ENCODE data around the gene DIPK1C. TPM values are rescaled to one million over a fixed set of nuclear protein-coding genes. Genes with fewer than 3 reads are reported as not detected.

DIPK1C gene
- total RNA-seq, 1 experiment from 2014 or later, result not detected

DNA sequence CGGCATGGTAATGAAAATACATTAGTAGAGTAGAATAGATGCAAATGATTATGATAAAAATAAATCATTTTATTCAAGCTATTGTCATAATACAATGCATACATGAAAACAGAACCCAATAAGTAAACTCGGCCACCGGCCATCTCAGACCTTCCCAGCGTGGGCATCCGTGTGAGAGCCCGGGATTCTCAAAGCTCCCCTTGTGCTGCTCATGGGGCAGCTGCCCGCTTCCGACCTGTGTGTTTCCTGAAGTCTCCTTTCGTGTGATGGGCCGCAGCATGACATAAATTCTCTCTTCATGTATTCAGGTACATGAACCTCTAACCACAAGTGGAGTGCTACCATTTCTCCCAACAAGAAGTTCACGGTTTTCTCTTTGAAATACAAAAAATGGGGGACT lies 25.6 kb upstream of the DIPK1C start:
- DNase-seq (ENCODE audit: low spot score), result no peak

DNA sequence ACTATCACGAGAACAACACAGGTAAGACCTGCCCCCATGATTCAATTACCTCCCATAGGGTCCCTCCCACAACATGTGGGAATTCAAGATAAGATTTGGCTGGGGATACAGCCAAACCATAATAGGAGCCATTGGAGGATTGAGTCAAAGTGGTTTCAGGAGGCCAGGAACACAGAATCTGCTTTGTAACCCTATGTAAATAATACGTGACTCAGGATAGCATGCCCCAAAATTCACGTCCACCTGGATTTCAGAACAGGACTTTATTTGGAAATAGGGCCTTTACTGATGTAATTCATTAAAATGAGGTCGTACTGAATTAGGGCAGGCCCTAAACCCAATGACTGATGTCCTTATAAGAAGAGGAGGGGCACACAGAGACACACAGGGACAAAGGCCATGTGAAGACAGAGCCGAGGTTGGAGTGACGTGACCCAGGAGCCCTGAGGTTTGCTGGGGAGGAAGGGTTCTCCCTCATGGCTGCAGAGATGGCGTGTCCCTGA lies 23.1 kb upstream of the DIPK1C start:
- DNase-seq (ENCODE audit: low spot score), result no peak

DNA sequence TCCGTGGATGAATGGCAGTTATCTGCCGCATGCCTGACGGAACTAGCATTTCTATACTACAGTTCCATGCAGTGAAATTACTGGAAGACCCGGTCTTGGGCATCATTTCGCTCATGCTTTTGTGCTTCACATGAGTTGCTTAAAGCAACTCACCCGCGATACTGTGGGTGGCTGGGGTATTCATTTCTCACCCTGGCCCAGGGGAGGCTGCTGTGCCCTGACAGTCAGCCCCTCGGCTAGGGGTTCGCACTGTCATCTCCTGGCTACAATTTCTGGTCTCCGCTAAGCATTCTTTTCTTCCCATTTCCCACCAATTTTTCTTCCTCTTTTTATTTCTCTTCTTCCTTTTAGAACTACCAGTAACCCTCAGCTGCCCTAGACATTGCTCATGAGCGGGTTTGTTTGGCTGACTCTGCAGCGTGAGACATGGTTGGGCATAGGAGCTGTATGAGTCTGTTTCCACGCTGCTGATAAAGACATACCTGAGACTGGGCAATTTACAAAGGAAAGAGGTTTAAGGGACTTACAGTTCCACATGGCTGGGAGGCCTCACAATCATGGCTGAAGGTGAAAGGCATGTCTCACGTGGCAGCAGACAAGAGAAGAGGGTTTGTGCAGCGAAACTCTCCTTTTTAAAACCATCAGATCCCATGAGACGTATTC lies 22.5 kb upstream of the DIPK1C start:
- no peak for DNase-seq (ENCODE audit: low spot score)

DNA sequence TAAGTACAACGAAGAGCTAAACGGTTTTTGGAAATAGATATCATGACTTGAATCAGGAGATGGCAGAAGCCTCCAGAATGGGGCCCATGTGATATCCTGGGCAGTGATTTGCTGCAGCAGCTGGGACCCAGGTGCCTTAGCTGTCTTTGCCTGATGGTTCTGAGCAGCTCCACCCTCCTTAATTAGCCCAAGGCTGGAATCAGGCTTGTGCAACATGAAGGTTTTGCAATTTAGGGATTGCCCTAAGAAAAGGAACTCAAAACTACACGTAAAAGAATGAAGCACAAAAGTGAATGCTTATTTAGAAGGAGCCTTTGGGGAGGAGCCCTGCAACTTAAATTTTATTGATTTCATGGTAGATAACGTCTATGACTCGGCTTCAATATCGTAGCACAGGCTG lies 21.8 kb upstream of the DIPK1C start:
- DNase-seq (ENCODE audit: low spot score), result no peak

DNA sequence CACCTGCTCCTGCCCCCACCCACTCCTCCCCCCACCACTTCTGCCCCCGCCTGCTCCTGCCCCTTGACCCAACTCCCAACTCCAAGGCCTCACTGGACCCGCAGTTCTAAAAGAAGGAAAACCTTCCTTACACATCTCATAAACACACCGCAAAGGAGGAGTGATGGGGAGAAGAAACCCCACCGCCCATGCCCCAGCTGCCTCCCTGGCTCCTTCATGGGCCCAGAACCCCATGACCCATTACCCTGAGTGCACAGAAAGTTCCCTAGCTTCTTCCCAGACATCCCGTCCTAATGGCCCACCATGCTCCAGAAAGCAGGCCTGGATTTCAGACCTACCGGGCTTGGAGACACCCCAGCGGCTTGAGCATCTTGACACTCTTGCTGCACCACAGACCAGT lies 21.2 kb upstream of the DIPK1C start:
- no peak for DNase-seq (ENCODE audit: low spot score)

DNA sequence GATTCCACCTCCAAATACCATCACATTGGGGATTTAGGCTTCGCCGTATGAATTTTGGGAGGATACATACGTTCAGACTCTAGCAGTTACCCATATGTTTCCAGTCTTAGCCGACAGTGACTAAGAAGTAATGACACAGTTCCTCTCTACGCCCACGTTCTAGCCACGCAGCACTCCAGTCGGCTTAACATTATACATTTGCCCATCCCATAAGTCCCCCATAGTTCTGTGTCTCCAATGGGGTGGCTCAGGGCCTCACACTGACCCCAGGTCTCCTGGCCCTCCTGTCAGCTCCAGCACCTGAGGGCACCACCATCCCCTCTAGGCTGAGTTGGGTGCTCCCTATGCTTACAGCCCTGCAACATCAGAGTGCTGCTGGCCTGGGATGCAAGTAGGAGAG lies 20.7 kb upstream of the DIPK1C start:
- DNase-seq (ENCODE audit: low spot score), result no peak

DNA sequence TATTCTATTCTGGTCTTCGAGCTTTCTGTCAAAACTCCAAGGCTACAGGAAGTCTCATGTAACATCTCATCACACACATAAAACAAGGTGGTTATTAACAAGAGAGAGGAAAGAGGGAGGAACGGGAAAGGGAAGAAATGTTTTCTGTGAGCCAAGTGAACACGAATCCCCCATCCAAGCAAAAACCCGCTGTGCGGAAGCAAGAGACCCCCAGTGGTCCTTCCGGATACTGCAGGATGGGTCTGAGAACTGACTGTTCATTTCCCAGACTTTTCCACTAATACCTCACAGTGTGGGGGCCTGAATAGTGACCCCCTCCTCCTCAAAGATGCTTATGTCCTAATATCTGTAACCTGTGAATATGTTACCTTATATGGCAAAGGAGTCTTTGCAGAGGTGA lies 19.0 kb upstream of the DIPK1C start:
- DNase-seq (ENCODE audit: low spot score), result no peak

DNA sequence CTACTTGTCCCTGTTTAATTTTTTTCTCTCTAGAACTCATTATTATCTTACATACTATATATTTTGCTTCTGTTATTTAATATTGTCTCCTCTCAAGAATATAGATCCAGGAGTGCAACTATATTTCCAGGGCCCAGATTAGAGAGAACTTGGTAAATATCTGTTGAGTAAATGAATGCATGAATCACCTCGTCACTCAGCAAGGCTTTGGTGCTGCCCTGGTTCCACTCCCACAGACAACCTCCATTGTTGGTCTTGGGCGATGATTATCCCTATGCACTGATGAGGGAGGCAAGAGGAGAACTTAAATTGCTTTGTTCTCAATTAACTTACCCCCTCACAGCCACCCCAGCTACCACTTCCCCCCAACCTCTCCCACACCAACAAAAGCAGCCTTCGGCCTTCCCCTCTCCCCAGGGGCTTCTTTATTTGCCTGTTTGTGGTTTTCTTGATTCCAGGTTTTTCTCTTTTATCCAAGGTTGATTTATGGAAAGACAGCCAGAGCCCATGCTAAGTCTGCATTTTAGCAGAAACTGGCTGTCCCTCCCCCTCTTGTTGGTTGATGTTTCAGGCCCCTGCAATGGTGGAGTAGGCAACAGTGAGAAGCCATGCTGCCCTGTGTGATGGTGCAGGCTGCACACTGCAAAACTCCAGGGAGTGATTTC lies 17.0 kb upstream of the DIPK1C start:
- no peak for DNase-seq (ENCODE audit: low spot score)

DNA sequence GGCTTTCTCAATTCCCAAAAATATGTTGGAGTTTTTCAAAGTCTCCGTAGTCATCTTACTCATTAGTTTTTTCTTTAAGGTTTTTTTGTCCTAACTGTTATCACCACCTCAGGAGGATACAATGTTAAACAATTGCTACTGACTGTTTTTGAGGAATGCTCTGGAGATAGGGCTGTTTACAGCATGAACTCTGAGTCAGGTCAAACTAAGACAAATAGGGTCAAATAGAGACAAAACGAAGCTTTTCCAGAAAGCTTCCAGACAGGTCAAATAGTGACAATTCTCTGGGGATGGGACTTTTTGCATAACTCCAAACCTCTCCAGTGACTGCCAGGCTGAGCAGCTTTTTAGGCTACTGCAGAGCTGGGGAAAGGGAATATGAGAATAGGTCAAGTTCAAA lies 15.2 kb upstream of the DIPK1C start:
- DNase-seq (ENCODE audit: low spot score), result no peak

DNA sequence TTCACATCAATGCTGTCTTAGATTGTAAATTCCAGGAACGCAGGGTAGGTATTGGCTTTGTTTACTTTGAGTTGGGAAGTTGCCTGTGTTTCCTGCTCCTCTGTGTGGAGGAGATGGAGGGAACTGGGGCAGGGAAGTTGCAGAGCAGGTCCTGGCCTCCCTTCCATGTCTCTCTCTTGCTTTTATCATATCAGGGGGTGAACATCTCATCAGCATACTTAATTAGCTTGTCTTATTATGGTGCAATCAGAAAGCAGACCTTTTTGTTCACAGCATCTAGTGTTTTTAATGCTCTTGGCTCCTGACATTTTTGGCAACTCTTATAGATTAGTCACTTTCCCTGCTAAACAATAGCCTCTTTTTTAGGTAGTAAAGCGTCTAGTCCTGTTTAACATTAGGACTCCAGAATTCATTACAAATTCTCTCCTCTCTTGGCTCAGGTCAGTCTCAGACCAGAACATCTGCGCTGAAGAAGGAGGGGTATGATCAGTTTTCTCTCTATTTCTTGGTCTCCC lies 11.5 kb upstream of the DIPK1C start:
- DNase-seq (ENCODE audit: low spot score), result peak; percentile 22

DNA sequence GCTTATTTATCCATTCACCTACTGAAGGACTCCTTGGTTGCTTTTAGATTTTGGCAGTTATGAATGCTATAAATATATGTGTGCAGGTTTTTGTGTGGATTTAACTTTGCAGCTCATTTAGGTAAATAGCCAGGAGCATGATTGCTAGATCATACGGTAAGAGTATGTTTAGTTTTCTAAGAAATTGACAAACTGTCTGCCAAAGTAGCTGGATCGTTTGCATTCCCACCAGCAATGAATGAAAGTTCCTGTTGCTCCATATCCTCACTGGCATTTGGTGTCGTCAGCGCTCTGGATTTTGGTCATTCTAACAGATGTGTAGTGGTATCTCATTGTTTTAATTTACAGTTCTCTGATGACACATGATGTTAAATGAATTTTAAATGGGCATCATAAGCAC lies 8.7 kb upstream of the DIPK1C start:
- DNase-seq (ENCODE audit: low spot score), result no peak

DNA sequence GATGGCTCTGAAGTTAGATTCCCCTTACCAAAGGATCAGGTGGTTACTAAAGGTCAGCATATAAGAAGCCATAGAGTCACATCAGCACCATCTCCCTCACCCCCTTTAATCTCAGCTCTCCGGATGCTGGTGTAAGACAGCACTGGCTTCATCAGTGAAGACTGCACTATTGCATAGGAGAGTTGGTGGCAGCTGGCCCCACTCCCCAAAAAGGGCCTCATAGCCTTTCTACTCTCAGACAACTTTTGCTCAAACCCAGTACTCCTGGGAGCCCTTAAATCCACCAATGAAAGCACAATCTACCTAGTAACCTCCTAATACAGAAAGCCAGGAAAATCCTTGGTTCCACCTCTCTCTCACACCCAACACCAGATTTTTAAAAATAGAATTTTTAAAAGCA lies 6.9 kb upstream of the DIPK1C start:
- no peak for DNase-seq (ENCODE audit: low spot score)

DNA sequence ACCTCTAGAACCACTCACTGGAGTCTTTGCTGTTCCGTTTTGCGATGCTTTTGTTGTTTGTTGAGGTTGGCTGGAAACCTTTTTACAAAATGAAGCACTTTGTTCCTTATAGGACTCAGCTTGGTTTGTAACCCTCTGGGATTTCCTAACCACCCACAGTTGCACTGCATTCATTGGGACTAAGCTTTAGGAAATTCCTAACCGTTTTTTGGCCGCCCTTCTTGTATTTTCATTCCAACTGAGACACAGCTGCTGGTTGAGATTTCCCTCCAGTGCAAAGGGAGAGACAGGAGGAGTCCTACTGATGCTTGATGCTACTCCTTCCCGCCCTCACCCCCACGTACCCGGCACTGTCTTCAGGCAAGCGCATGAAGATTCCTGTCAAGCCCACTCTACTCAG lies 6.1 kb upstream of the DIPK1C start:
- DNase-seq (ENCODE audit: low spot score), result no peak

DNA sequence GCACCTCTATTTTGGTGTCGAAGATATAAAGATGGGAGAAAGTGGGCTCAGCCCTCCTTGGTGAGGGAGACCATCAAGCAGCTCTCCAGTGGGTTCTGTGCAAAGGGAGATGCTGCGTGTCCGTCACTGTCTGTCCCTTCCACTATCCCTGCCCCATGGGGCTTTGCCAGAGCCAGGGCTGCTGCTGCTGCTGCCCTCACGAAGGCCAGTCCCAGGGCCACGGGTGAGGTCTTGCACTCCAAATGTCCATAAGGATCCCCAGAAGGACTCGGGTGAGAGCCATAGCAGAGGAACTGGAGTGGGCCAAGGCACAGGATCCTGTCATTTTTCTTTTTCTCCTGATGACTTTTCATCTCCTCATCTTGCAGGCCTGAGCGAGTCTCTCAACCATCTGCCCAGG lies 3.7 kb upstream of the DIPK1C start:
- no peak for DNase-seq (ENCODE audit: low spot score)

DNA sequence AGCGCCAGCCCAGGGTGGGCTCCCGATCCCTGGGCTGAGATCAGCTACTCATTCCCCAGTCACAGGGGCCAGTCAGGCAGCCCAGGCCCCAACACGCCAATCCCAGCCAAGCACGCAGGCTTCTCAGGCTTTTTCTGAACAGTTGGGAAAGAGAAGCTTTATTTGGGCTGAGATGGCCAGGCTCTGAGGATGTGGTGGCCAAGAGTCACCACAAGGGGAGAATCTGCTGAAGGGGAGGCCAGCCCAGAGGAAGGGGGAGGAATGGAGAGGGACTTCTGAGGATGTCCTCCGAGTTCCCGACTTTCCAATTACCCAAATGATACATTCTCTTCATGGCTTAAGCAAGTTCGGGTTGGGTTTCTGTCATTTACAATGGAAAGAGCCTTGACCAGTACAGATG lies 2.8 kb upstream of the DIPK1C start:
- no peak for DNase-seq (ENCODE audit: low spot score)

DNA sequence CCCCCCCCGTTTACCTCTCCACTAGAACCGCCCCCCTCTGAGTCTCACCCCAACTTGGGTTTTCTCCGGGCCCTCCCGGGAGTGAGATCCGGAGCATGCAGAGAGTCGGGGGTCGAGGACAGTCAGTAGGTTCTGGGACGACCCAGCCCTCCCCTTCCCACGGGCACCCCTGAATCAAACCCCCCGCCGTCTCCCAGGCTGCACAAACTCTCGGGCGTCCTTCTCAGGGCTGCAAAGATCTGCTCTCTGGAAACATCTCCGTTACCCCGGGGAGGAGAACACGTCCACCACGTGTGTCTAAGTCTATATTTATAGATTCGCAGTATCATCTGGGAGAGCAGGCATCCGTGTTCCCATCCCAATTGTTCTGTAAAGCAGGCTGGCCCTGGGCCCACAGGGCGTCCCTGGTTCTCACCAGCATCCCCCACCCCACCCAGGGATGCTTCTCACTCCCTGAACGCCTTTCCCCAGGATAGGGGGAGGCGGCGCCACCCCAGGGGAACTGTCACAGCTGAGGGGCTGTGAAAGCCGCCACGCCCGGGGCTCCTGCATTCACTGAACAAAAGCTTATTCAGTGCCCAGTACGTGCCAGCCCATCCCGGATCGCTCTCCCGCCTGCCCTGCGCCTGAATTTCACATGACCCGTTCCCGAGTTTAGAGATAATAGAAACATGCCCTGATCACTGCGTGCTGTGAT lies 765 bp upstream of the DIPK1C start:
- DNase-seq (ENCODE audit: low spot score), result no peak

DNA sequence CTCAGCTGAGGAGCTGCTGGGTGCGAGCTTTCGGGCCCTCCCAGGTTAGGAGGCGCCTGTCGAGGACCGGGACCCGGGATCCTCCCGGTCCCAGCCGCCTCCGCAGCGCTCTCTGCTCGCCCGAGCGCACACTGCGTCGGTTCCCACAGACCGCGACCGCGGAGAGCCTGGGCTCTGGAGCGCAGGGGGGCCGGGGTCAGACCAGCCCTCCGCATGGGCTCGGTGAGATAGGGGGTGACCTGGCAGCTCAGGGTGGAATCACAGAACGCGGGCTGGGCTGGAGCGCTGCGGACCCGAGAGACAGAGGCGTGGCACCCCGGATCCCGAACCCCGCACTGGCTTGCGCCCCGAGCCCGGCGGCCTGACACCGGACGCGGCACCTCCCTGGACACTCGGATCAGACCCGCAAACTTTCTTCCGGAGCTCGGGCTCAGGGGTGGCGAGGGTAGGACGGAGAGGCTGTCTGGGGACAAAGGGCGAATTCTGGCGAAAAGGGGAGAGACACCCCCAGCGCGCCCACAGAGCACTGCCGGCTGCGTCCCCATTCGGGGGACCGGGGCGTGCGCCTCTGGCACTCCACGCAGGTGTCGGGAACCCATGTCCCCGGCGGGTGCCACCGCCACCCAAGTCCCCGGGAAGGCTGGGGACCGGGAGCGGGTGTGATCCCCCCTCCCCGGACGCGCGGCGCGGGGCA lies 612 bp downstream of the DIPK1C start:
- DNase-seq (ENCODE audit: low spot score), result no peak

DNA sequence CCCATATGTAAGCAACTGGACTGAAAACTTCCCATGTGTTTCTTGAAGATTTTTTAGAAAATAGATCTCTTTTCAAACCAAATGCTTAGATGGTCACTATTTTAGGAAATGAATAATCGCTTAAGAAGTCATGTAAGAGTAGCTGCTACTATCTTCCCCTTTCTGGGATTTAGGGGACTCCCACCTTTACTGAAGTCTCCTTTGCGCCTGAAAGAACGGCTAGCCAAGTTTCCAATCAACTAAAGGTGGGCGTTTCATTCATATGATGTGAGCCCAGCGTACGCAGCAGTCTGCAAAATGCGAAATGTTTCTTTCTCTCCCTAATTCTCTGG lies 1.1 kb downstream of the DIPK1C start:
- no peak for DNase-seq (ENCODE audit: low spot score)

DNA sequence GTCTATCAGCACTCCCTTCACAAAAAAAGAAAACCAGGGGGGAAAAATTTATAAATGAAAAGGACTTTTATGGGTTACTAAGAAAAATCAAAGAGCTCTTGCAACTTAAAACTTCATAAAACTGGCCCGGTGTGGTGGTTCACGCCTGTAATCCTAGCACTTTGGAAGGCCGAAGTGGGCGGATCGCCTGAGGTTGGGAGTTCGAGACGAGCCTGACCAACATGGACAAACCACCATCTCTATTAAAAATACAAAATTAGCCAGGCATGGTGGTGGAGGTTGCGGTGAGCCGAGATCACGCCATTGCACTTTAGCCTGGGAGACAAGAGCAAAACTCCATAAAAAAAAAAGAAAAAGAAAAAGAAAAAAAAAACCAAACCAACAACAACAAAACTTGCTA lies 1.7 kb downstream of the DIPK1C start:
- no peak for DNase-seq (ENCODE audit: low spot score)

DNA sequence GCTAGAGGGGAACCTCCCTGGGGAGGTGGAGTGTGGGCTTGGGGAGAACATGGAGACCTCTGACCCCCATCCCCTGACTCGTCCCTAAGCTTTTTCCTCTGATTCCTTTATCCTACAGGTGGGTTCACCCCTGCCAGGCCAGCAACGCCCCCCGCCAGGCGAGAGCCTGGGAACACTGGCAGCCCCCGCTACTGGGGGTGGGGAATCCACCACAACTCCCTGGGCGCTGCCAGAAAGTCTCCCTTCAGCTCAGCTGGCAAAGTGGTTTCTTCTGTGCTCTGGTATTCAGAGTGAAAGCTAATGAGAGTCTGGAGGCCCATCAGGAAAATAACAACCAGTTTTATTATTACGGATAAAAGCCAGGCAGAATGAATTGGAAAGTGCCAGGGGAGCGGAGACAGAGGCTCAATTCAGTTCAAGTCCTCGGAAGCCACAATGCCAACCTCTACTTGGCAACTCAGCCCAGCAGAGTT lies 2.8 kb downstream of the DIPK1C start:
- DNase-seq (ENCODE audit: low spot score), result no peak

DNA sequence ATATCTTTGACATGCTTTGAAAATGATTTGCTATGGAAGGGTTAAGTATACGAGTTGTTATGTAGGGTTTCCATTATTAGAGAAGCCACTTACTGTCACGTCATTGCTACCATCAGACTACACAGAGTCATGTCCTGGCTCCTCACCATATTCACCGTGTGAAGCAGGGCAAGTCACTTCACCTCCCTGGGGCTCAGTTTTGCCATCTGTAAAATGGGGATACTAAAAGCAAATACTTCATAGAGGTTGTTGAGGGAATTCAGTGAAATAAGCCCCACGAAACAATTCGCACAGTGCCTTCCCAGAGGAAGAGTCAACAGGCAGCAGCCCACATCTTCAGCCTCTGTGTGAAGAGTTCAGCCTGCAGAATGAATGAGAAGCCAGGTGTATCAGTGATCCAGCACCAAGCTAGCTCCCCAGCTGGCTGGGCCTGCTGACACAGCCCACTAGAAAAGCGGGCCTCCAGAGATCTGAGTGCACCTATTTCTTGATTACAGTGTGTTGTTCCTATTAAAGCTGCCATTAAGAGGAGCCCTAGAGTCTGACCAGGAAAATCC lies 3.4 kb downstream of the DIPK1C start:
- no peak for DNase-seq (ENCODE audit: low spot score)

DNA sequence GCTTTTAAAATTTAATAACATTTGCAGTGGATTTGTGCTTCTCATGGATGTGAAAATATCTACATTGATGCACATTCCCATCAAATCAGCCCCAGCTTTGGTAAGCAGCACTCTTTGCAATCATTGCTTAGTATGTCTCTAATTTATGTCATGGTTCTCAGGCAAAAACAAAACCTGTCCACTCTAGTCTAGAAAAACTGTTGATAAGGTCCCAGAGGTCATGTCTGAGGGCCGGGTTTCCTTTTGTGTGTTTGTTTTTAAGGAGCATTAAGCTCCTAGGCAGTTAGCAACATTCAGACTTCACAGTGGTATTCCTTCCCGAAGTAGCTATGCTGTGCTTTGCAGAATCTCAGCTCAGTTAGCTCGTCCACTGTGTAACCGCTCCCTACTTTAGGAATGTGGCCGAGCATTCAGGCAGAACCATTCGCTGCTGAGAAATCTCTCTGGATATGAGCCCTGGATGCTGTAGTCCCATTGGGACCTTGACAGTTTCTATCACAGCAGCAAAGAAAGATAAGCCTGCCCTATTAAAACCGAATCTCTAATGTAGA lies 4.0 kb downstream of the DIPK1C start:
- DNase-seq (ENCODE audit: low spot score), result no peak
